GM18526 (cell line): ENCODE results near the gene EPS8L3.

Experiments
- POLR2A ChIP-seq: IDR thresholded peaks from 3 replicates; pipeline ENCODE4 v1.6.1; 2011; ENCODE audit not compliant: insufficient read length; ENCODE audit errors: extremely low read depth

The EPS8L3 gene

DNA sequence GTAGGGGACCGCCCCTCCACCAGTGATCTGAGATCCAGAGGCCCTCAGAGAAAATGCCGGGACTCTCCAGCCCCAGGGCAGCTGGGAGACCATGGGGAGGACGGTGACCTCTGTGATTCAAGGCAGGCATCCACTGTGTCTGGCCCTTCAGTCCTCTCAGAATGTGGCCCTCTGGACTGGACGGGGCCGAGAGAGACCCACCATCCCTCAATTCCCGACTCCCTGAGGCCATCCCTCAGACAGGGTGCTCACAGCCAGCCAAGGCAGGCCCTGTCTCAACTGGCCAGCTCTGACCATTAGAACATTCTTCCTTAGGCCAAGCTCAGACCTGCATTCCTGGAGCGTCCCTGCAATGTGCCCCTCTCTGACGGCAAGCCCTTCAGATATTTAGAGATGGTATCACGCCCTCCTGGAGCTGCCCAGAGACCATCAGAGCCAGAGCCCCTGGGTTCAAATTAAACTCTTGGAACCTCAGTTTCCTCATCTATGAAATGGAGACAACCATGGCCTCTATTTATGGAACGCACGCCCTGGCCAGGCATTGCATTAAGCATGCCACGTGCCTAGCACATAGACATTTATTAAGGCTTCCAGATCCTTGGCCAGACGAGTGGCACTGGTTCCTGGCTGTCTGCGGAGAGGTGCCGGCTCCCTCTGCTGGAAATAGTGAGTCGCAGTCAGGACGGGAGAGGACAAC lies 9.6 kb upstream of the EPS8L3 start:
- TF ChIP-seq POLR2A: no peak

DNA sequence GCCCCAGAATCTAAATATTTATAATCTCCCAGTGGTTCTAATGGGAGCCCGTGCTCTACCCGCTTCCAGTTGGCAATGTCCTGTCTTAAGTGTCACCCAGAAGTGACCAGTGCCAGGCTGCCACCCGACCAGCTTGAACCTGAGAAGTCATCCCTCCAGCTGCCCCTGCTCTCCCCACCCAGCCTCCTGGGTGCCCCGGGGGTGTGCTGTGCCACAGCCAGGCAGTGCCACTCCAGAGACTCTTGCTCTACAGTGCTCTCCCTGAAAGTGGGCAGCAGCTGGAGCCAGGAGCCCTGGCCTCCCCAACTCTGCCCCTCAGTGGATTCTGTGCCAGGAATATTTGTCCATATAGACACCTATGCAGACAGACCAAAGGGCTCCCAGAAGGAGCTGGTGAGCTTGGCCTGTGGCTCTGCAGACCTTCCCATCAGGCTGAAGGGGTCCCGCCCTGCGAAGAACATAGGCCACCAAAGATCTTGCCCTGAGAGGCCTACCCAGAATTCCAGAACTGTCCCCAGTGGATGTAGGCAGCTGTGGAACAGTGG lies 9.0 kb upstream of the EPS8L3 start:
- no peak for TF ChIP-seq POLR2A

DNA sequence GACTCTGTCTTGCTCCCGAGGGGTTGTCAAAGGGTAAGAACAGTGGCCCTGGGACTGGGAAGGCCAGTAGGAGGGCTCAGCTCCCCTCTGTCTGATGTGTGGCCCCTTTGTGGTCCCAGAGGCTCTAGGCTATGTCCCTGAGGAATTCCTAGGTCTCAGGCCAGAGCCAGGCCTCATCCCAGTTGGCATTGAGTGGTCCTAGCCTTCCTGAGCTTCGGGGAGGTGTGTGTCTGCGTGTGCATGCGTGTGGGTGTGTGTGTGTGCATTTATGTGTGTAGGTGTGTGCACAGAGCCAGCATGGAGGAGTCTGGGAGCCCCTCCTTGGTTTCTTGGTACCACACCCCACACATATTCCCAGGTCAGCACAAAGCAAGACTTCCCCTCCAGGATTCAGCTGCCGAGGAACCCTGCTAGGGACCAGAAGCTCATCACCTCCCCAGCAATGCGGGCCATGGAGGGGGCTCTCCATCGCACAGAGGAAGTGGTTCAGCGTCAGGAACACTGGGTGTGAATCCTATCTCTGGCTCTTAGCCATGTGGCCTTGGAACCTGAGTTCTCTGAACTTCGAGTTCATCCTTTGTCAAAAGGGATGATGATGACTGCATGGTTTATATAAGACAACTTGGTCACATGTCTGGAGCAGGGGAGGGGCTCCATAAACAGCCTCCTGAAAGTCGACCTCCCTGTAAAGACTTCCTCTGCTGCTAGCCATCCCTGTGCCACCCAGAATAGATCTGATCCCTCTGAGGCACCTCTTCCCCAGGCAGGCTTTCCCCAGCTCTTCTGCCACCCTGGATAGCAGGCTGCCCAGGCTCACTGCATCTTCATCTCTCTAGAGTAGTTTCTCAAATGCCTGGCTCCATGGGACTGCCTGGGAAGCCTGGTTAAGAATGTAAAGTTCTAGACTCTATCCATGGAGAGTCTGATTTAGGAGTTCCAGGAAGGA lies 8.3 kb upstream of the EPS8L3 start:
- no peak for TF ChIP-seq POLR2A

DNA sequence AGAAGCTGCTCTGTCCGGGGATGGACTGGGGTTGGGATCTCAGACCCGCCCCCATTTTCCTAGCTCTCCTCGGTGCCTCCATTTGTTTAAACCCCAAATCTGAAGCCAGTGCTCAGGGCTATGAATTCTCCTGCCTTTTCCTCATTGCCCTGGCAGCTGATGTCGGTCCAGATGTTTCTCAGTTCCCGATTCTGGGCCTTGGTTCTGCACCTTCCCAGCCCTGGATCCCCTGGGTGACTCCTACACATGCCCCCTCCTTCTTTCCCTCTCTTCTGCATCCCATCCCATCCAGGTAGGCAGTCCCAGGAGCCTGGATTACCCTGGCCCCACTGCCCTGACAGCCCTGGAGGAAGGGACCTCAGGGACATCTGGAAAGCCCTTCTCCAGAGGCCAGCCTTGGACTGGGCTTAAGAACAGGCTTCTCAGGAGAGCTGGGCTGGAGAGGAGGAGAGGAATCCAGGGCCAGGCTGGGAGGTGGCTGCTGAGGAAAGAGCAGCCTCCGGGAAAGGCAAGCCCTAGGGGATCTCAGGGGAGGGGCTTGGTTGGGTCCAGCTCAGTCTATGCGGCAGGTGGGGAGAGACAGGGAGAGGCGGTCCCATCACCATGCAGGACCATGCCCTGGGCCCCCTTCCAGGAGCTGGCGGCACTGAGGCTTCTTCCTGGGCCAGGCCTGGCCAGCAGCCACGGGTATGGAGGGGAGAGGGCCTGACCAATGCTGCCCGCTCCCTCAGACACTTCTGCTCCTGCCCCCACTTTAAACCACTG lies 6.8 kb upstream of the EPS8L3 start:
- TF ChIP-seq POLR2A: no peak

DNA sequence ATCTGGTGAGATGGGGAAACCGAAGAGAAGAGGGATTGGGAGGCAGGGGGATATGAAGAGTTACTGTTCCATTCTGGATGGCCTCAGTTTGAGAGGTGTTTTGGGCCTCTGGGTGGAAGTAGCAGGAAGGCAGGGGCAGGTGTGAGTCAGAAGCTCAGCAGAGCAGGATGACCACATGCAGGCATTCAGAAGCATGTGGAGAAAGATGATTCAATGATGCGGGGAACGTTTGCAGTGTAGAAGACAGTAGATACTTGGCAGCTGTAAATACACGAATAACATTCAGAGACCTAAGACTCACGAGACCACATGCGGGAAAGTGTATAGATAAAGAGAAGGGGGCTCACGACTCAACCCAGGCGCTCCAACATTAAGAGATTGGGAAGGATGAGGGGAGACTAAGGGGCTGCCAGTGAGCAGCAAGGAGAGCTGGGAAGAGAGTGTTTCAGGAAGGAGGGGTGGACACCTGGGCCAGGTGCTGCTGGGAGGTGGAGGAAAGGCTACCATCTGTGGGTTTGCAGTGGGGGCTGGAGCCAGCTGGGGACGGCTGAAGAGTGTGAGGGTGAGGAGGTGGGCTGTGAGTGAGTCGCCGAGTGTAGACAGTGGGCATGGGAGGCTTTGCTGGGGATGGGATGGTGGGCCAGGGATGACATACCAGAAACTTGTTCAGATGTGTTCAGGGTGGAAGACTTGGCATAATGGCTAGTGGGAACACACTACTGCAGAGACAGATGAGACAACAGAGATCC lies 5.8 kb upstream of the EPS8L3 start:
- no peak for TF ChIP-seq POLR2A

DNA sequence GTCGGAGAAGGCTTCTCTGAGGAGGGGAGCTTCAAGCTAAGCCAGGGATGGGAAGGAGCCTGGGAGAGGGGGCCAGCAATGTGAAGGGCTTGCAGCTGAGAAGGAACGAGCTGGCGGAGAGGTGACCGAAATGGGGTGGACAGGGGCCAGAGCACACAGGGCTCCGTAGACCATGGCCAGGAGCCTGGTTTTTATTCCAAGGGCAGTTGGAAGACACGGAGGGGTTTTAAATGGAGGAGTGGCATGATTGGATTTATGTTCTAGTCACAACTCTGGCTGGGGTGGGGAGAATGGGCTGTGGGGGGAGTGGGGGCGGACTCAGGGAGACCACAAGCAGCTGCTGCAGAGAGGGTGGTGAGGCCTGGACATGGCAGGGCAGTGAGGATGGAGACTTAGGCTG lies 5.1 kb upstream of the EPS8L3 start:
- no peak for TF ChIP-seq POLR2A

DNA sequence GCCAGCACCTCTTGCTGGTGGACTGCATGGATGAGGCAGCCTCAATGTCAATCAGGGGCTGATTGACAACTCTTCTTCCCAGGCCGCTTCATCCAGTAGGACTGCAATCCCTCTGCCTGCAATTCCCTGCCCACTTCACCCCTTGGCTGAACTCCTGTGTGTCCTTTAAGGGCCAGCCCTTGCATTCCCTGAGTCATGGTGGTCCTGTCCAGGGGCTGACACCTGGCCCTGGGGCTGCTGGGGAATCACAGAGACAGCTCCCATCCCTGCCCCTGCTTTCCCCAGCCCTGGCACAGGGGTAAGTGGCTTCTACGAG lies 4.6 kb upstream of the EPS8L3 start:
- TF ChIP-seq POLR2A: no peak

DNA sequence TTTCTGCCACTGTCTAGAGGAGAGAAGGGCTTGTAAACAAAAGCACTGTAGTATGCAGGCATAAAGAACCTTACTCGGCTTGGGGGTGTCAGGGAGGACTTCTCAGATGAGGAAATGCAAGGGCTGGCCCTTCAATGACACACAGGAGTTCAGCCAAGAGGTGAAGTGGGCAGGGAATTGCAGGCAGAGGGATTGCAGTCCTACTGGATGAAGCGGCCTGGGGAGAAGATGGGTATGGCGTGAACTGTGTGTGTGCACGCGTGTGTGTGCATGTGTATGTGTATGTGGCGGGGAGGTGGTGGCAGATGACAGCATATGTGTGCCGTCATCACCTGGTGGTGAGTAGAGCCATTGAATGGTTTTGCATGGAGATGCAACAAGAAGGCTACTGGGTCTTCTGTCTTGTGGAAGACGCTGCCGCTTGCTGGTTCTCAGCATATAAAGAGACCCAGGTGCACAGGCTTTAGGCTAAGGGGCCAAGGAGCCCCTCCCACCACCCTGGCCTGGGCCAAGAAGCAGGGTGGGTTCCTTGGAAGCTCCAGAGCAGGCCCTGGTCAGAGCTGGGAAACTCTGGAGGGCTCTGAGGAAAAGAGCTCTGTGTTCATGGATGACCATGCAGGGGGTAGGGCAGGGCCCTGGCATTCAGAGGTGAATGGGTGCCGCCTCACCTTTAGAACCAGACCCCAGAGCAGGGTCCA lies 4.1 kb upstream of the EPS8L3 start:
- TF ChIP-seq POLR2A: no peak

DNA sequence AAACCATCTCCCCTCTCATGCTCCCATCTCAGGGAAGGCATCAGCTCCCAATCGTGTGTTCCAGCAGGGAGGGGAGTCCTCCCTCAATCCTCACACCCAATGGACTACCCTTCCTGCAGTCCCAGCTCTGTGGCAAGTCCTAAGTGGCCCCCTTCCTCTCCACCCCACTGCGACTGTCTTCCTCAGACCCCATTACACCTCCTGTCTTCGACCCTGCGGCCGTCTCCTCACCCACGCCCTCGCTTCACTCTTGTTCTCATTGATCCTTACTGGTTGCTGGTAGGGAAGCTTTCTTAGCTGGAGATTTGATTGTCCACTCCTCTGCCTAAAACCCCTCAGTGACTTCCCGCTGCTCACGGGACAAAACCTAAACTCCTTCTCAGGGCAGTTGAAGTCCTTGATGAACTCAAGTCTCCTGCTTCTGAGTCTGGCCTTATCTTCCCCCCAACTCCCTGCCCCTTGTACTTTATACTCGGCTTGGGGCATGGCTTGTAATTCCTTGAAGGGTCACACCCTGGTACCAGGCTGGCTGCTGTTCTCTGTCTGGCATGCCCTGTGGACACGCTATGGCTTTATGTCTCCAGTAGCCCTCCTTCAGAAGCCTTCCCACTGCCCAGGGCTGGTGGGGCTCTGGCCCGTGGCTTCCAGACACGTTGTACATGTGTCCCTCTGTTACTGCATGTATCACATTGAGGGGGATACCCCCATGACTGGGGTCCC lies 2.3 kb upstream of the EPS8L3 start:
- no peak for TF ChIP-seq POLR2A

DNA sequence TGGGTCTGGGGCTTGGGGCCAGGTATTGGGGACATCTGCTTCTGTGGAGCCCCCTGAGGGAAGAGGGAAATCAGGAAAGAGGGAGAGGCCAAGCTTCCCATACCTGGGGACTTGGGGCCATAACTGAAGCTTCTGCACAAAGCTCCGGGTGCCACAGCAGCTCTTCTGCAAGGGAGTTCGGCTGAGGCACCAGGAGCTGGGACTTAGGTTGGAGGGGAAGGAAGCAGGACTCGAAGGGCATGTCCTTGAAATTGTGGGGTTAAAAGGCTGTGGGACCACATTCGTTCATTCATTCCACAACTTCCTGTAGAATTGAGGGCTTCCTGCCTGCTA lies 1.7 kb upstream of the EPS8L3 start:
- TF ChIP-seq POLR2A: no peak

DNA sequence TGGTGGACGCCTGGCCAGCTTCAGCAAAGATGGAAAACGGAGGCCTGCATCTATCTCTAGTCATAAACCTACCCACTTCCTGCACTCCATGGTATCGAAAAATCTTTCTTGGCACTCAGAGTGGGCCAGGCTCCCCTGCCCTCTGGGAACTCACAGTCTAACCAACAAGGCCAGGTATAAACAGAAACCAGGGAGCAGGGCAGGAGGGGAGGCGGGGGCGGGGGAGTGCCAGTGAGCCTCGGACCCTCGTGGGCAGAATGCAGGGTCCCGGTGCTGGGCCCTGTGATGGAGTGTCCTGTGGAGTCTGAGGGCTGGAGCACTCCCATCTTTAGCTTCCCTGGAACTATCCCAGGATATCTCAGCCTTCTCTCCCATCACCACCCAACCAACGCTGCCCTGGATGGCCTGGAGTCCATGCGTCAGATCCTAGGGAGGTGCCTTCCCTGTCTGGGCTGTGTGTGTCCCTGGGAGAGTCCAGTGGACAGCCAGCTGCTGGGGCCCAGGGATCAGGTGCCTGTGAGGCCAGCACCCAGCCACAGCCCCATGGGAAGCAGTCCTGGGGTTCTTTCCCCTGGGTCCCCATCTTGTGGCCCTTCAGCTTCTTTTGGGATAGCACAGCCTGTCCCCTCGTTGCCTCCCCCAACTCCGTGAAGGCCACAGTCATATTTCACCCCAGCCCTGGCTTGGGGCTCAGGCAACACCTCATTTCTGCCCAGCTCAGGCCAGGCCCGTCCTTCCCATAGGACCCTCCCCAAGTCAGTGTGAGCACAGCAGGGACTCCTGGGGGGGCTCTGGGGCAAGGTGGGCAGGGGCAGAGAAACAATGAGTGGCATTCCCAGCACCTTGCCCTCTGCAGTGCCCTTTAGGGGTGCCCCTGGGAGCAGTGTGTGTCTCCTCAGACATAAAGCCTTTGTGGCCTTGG lies 1.1 kb upstream of the EPS8L3 start:
- no peak for TF ChIP-seq POLR2A

DNA sequence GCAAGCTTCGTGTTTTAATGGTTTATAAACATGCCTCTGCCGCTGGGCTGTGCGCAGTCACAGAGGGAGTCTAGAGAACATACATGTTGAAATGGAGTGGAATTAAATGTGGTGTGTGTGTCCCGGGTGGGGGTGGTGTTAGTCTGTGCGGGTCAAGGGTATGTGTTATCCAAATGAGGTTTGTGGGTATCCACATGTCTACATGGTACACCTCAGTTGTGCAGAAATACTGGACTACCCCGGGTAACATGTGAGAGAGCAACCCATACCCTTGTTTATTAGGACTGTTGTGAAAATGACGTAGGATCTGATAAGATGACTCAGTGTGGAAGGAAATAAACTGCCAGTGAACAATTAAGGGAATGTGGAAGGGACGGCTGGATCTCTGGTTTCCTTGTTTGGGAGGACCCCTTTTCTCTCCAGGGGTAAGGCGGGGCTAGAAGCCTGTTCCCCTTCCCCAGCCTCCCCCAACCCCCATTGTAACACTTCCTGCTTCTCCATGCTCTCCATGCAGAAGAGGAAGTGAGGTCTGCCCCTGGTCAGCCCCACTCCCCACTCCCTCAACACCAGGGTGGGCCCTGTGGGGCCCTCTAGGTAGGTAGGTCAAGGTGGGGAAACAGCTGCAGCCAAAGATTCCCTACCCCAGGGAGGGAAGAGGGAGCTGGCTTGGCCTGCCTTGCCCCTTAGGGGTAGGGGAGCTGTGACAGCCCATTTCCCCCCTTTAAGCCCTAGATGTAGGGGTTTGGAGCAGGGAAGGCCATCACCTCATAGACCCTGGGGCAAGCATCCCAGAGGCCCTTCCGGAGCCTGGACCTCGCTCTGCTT lies 690 bp downstream of the EPS8L3 start:
- TF ChIP-seq POLR2A: no peak
